AG04450 (cell line): ENCODE results near the gene GIPC2. TPM values are rescaled to one million over a fixed set of nuclear protein-coding genes. Genes with fewer than 3 reads are reported as not detected.

Experiments
- CTCF ChIA-PET: fragments of 300-600, 350-600 bp; formaldehyde crosslinking; extraction: SDS; loops from one replicate; lab custom pipeline; 2022; ENCODE audit warnings: antibody characterized with exemption, inconsistent platforms; lab: Charles Lee
- POLR2A ChIA-PET: fragments of 350-600 bp; formaldehyde crosslinking; extraction: SDS; loops from one replicate; lab custom pipeline; 2021; ENCODE audit warnings: antibody characterized with exemption, inconsistent platforms; lab: Yijun Ruan, JAX
- DNase-seq: peaks from one replicate; pipeline ENCODE4 v3.0.0-alpha.2; 2011; ENCODE audit warnings: low read depth, low spot score
- H3K27ac ChIP-seq: one replicate; pipeline ENCODE4 v1.5.1; 2012; ENCODE audit warnings: low read depth, low read length, control low read depth
- H3K27me3 ChIP-seq: one replicate; pipeline ENCODE4 v1.6.0; 2012; ENCODE audit warnings: low read length; ENCODE audit not compliant: control insufficient read depth, insufficient read depth
- H3K4me3 ChIP-seq: 2 replicates; pipeline ENCODE4 v1.5.1; 2011; ENCODE audit warnings: mild to moderate bottlenecking, low read depth, low read length, control low read depth
- H3K9me3 ChIP-seq: 2 replicates; pipeline ENCODE4 v1.5.1; 2012; ENCODE audit warnings: low read length; ENCODE audit not compliant: control insufficient read depth, insufficient read depth
- CTCF ChIP-seq: IDR thresholded peaks from 2 replicates; pipeline ENCODE4 v1.5.1; 2011; ENCODE audit warnings: low read depth, low read length, control low read depth, inconsistent platforms
- polyA plus RNA-seq: library from polyadenylated mRNA; depleted of rRNA; stranded (reverse); fragments of >200 nt; gene quantifications from 2 replicates; pipeline ENCODE4 v1.2.3, GENCODE V29; 2011

GIPC2 gene
- polyA plus RNA-seq, 1 experiment: 0.09 TPM

- no peak overlapping the region for H3K4me3 ChIP-seq
- DNase-seq: no peak
- no peak overlapping the region for H3K27ac ChIP-seq
- H3K27me3 ChIP-seq: no peaks in the 10 kb centered on the region
- ChIA-PET CTCF (no interaction called here), POLR2A (interaction anchor here (0.6 kb wide), 2 partner anchors 18 to 42 kb away, joined by 3 to 4 read pairs; no protein-coding TSS in a partner anchor)
- peaks cover 3% of the 10 kb centered on the region; the same call in 1 of the 2 replicates for H3K9me3 ChIP-seq
- TF ChIP-seq CTCF: no peak
Measured at GRCh38 chr1:78095593-78095992, 49.8 kb downstream of the GIPC2 start.

- no peak overlapping the region for H3K27ac ChIP-seq
- no peak for DNase-seq
- no peaks in the 10 kb centered on the region for H3K27me3 ChIP-seq
- no peak for TF ChIP-seq CTCF
- ChIA-PET CTCF (interaction anchor here (1.4 to 2.0 kb wide), 2 partner anchors 14 to 49 kb away, joined by 3 to 6 read pairs; no protein-coding TSS in a partner anchor), POLR2A (interaction anchor here (0.6 kb wide), 1 partner anchor 18 kb away, joined by 4 read pairs; no protein-coding TSS in a partner anchor)
- peaks cover 3% of the 10 kb centered on the region; the same call in 1 of the 2 replicates for H3K9me3 ChIP-seq
- H3K4me3 ChIP-seq: no peak overlapping the region
Measured at GRCh38 chr1:78096017-78096416, 50.3 kb downstream of the GIPC2 start.

GRCh38 chr1:78096976-78097375 lies 51.2 kb downstream of the GIPC2 start:
- no peaks in the 10 kb centered on the region for H3K27me3 ChIP-seq
- H3K9me3 ChIP-seq: no peaks in the 10 kb centered on the region
- TF ChIP-seq CTCF: no peak
- H3K4me3 ChIP-seq: no peak overlapping the region
- CTCF ChIA-PET: interaction anchor here (0.6 to 2.5 kb wide), 4 partner anchors 15 to 262 kb away, joined by 3 to 12 read pairs (median 5); no protein-coding TSS in a partner anchor
- POLR2A ChIA-PET: no interaction called here
- DNase-seq: no peak
- no peak overlapping the region for H3K27ac ChIP-seq

GRCh38 chr1:78101051-78101450 lies 55.3 kb downstream of the GIPC2 start:
- POLR2A ChIA-PET: interaction anchor here (0.6 to 2.5 kb wide), 2 partner anchors 96 to 149 kb away, joined by 4 to 21 read pairs; partner anchors contain the start of gene DNAJB4
- TF ChIP-seq CTCF: no peak
- Histone ChIP-seq H3K27me3 (no peaks in the 10 kb centered on the region), H3K9me3 (no peaks in the 10 kb centered on the region), H3K27ac (peak overlapping the region; percentile 88), H3K4me3 (no peak overlapping the region)
- no peak for DNase-seq
- CTCF ChIA-PET: interaction anchor here (0.6 kb wide), 1 partner anchor 66 kb away, joined by 3 read pairs; no protein-coding TSS in a partner anchor

- H3K27me3 ChIP-seq: no peaks in the 10 kb centered on the region
- CTCF ChIA-PET: interaction anchor here (0.6 to 5.5 kb wide), 2 partner anchors 11 to 13 kb away, joined by 3 to 64 read pairs; no protein-coding TSS in a partner anchor
- H3K9me3 ChIP-seq: no peaks in the 10 kb centered on the region
- peak; percentile 86 for DNase-seq
- TF ChIP-seq CTCF: no peak
- POLR2A ChIA-PET: interaction anchor here (0.6 to 2.5 kb wide), 3 partner anchors 96 to 149 kb away, joined by 4 to 21 read pairs (median 5); partner anchors contain the start of genes DNAJB4 and FUBP1
- H3K27ac ChIP-seq: peak overlapping the region; percentile 80
- H3K4me3 ChIP-seq: no peak overlapping the region
Measured at GRCh38 chr1:78101514-78101913, 55.7 kb downstream of the GIPC2 start.
